Neural progenitor cell (in vitro differentiated cells): ENCODE results near the gene LRPAP1. TPM values are rescaled to one million over a fixed set of nuclear protein-coding genes. Genes with fewer than 3 reads are reported as not detected.

Experiments
- DNase-seq: peaks from one replicate; pipeline ENCODE4 v3.0.0-alpha.2; 2016; ENCODE audit warnings: low spot score
- H2AFZ ChIP-seq: fragments of 200-600 bp; sonication (generic); replicated peaks from 2 replicates; pipeline ENCODE4 v1.6.1; 2016; ENCODE audit warnings: antibody characterized with exemption
- H3F3A ChIP-seq: fragments of 200-600 bp; sonication (generic); 2 replicates; pipeline ENCODE4 v1.6.1; 2016; ENCODE audit warnings: antibody characterized with exemption, low read depth
- H3K27ac ChIP-seq: fragments of 200-600 bp; sonication (generic); 2 replicates; pipeline ENCODE4 v1.5.1; 2016; ENCODE audit warnings: mild to moderate bottlenecking
- H3K27me3 ChIP-seq: fragments of 200-600 bp; sonication (generic); 2 replicates; pipeline ENCODE4 v1.6.1; 2016; ENCODE audit warnings: mild to moderate bottlenecking, moderate library complexity
- H3K36me3 ChIP-seq: fragments of 200-600 bp; sonication (generic); 2 replicates; pipeline ENCODE4 v1.5.1; 2016
- H3K4me1 ChIP-seq: fragments of 200-600 bp; sonication (generic); 2 replicates; pipeline ENCODE4 v1.6.1; 2016; ENCODE audit warnings: mixed run types
- H3K4me2 ChIP-seq: fragments of 200-600 bp; sonication (generic); 2 replicates; pipeline ENCODE4 v1.6.1; 2016
- H3K4me3 ChIP-seq: fragments of 200-600 bp; sonication (generic); 2 replicates; pipeline ENCODE4 v1.5.1; 2016
- H3K79me2 ChIP-seq: fragments of 200-600 bp; sonication (generic); 2 replicates; pipeline ENCODE4 v1.6.1; 2016; ENCODE audit warnings: low read depth
- H3K9ac ChIP-seq: fragments of 200-600 bp; sonication (generic); 2 replicates; pipeline ENCODE4 v1.6.1; 2016
- H3K9me3 ChIP-seq: fragments of 200-600 bp; sonication (generic); 2 replicates; pipeline ENCODE4 v1.5.1; 2016; ENCODE audit warnings: low read depth
- H4K20me1 ChIP-seq: fragments of 200-600 bp; sonication (generic); 2 replicates; pipeline ENCODE4 v1.6.1; 2016; ENCODE audit warnings: low read depth
- H3K27ac Mint-ChIP-seq: 3 replicates; pipeline ENCODE4 v1.8.0; 2021; ENCODE audit warnings: mixed read lengths
- H3K27me3 Mint-ChIP-seq: 2 replicates; pipeline ENCODE4 v1.8.0; 2022; ENCODE audit warnings: low read depth, mild to moderate bottlenecking, inconsistent platforms, moderate library complexity, mixed read lengths; ENCODE audit not compliant: insufficient read depth
- H3K36me3 Mint-ChIP-seq: 3 replicates; pipeline ENCODE4 v1.8.0; 2021; ENCODE audit warnings: mixed read lengths
- H3K4me1 Mint-ChIP-seq: 3 replicates; pipeline ENCODE4 v1.8.0; 2021; ENCODE audit warnings: mixed read lengths
- H3K4me3 Mint-ChIP-seq: 3 replicates; pipeline ENCODE4 v1.8.0; 2021; ENCODE audit warnings: mild to moderate bottlenecking, moderate library complexity, mixed read lengths
- H3K9me3 Mint-ChIP-seq: 3 replicates; pipeline ENCODE4 v1.8.0; 2020; ENCODE audit warnings: mixed read lengths
- CTCF ChIP-seq: fragments of 200-600 bp; sonication (generic); IDR thresholded peaks from 2 replicates; pipeline ENCODE4 v1.5.1; 2017; ENCODE audit warnings: antibody characterized with exemption, mild to moderate bottlenecking
- EZH2 ChIP-seq: fragments of 200-600 bp; sonication (generic); IDR thresholded peaks from 2 replicates; pipeline ENCODE4 v1.6.1; 2017; ENCODE audit warnings: antibody characterized with exemption, mild to moderate bottlenecking, moderate library complexity
- EZH2phosphoT487 ChIP-seq: fragments of 200-600 bp; sonication (generic); IDR thresholded peaks from 2 replicates; pipeline ENCODE4 v1.6.1; 2017; ENCODE audit warnings: antibody characterized with exemption
- total RNA-seq: library from RNA; depleted of rRNA; stranded (reverse); fragments of >200 nt; gene quantifications from 2 replicates; pipeline ENCODE4 v1.2.3, GENCODE V29; 2015; ENCODE audit warnings: low replicate concordance

Gene LRPAP1
- total RNA-seq, 1 donor from 2014 or later = 48.3 TPM

GRCh38 chr4:3494462-3494871, 37.8 kb downstream of the LRPAP1 start:
- H3K4me2 ChIP-seq = peak overlapping the region; percentile 4
- no peaks in the 10 kb centered on the region for H3K9me3 Mint-ChIP-seq
- H3K4me1 ChIP-seq = peaks cover 25% of the 10 kb centered on the region
- H3K9ac ChIP-seq = no peak overlapping the region
- H3K4me1 Mint-ChIP-seq = peaks cover 15% of the 10 kb centered on the region
- no peak overlapping the region for H2AFZ ChIP-seq
- H3K36me3 Mint-ChIP-seq = no peaks in the 10 kb centered on the region
- H3K27ac Mint-ChIP-seq = no peak overlapping the region
- H3K27ac ChIP-seq = no peak overlapping the region
- peaks cover 62% of the 10 kb centered on the region for H4K20me1 ChIP-seq
- H3F3A ChIP-seq = peaks cover 12% of the 10 kb centered on the region
- no peak overlapping the region for H3K4me3 Mint-ChIP-seq
- H3K4me3 ChIP-seq = no peak overlapping the region
- no peaks in the 10 kb centered on the region for H3K79me2 ChIP-seq
- H3K27me3 ChIP-seq = peaks cover 58% of the 10 kb centered on the region
- no peak for TF ChIP-seq CTCF
- TF ChIP-seq EZH2 = no peak
- TF ChIP-seq EZH2phosphoT487 = no peak
- no peaks in the 10 kb centered on the region for H3K9me3 ChIP-seq
- peak; percentile 39 for DNase-seq
- no peaks in the 10 kb centered on the region for H3K36me3 ChIP-seq
- peaks cover 14% of the 10 kb centered on the region for H3K27me3 Mint-ChIP-seq

GRCh38 chr4:3493720-3494461, 38.3 kb downstream of the LRPAP1 start:
- Histone ChIP-seq H3K4me3 (no peak overlapping the region), H3K9me3 (no peaks in the 10 kb centered on the region), H3K27ac (no peak overlapping the region), H3K4me2 (peak overlapping the region; percentile 4), H2AFZ (no peak overlapping the region), H3K79me2 (no peaks in the 10 kb centered on the region), H3K36me3 (no peaks in the 10 kb centered on the region), H3K9ac (no peak overlapping the region), H3K4me1 (peaks cover 25% of the 10 kb centered on the region), H3F3A (peaks cover 17% of the 10 kb centered on the region), H3K27me3 (peaks cover 64% of the 10 kb centered on the region), H4K20me1 (peaks cover 56% of the 10 kb centered on the region)
- H3K4me1 Mint-ChIP-seq = peaks cover 15% of the 10 kb centered on the region
- H3K9me3 Mint-ChIP-seq = no peaks in the 10 kb centered on the region
- DNase-seq = peak; percentile 52
- no peak overlapping the region for H3K27ac Mint-ChIP-seq
- no peak for TF ChIP-seq EZH2
- no peak for TF ChIP-seq CTCF
- TF ChIP-seq EZH2phosphoT487 = no peak
- H3K36me3 Mint-ChIP-seq = no peaks in the 10 kb centered on the region
- no peak overlapping the region for H3K4me3 Mint-ChIP-seq
- H3K27me3 Mint-ChIP-seq = peaks cover 14% of the 10 kb centered on the region

- Mint-ChIP-seq H3K4me3 (no peak overlapping the region), H3K4me1 (peaks cover 15% of the 10 kb centered on the region), H3K9me3 (no peaks in the 10 kb centered on the region), H3K27ac (no peak overlapping the region), H3K36me3 (no peaks in the 10 kb centered on the region), H3K27me3 (peaks cover 20% of the 10 kb centered on the region)
- Histone ChIP-seq H3K9me3 (no peaks in the 10 kb centered on the region), H3K36me3 (no peaks in the 10 kb centered on the region), H2AFZ (no peak overlapping the region), H3K79me2 (no peaks in the 10 kb centered on the region), H3K9ac (no peak overlapping the region), H3K4me2 (no peak overlapping the region), H3K27ac (no peak overlapping the region), H3K4me3 (no peak overlapping the region), H3K4me1 (peaks cover 25% of the 10 kb centered on the region), H3F3A (peaks cover 22% of the 10 kb centered on the region), H4K20me1 (peaks cover 47% of the 10 kb centered on the region), H3K27me3 (peaks cover 72% of the 10 kb centered on the region)
- DNase-seq = no peak
- TF ChIP-seq EZH2 = no peak
- TF ChIP-seq EZH2phosphoT487 = no peak
- TF ChIP-seq CTCF = no peak
Measured at GRCh38 chr4:3492741-3493719, 39.2 kb downstream of the LRPAP1 start.
